Neuronal stem cell (in vitro differentiated cells): ENCODE measurements around the gene ALDH18A1.

Source experiments
- DNase-seq: peaks from one replicate; pipeline ENCODE4 v3.0.0-alpha.2; 2013; ENCODE audit warnings: low spot score
- H2AFZ ChIP-seq: one replicate; pipeline ENCODE4 v1.6.1; 2013; ENCODE audit warnings: mild to moderate bottlenecking, low read length, inconsistent platforms
- H2AK5ac ChIP-seq: 2 replicates; pipeline ENCODE4 v1.6.1; 2013; ENCODE audit warnings: low read depth, mild to moderate bottlenecking, inconsistent platforms, low read length, moderate library complexity, mixed read lengths
- H2BK120ac ChIP-seq: 2 replicates; pipeline ENCODE4 v1.6.1; 2013; ENCODE audit warnings: low read depth, mild to moderate bottlenecking, inconsistent platforms, low read length, moderate library complexity, mixed read lengths
- H2BK12ac ChIP-seq: one replicate; pipeline ENCODE4 v1.6.1; 2013; ENCODE audit warnings: low read length, inconsistent platforms
- H2BK15ac ChIP-seq: 2 replicates; pipeline ENCODE4 v1.6.1; 2013; ENCODE audit warnings: mild to moderate bottlenecking, low read length, inconsistent platforms, mixed read lengths
- H2BK5ac ChIP-seq: one replicate; pipeline ENCODE4 v1.6.1; 2013; ENCODE audit warnings: inconsistent platforms, mild to moderate bottlenecking, low read length, moderate library complexity
- H3K14ac ChIP-seq: one replicate; pipeline ENCODE4 v1.6.1; 2013; ENCODE audit warnings: low read length, inconsistent platforms
- H3K18ac ChIP-seq: 2 replicates; pipeline ENCODE4 v1.6.1; 2013; ENCODE audit warnings: low read length, inconsistent platforms
- H3K23ac ChIP-seq: 2 replicates; pipeline ENCODE4 v1.6.1; 2013; ENCODE audit warnings: low read depth, mild to moderate bottlenecking, mixed read lengths, low read length, inconsistent platforms; ENCODE audit not compliant: poor library complexity
- H3K27ac ChIP-seq: replicated peaks from 3 replicates; pipeline ENCODE4 v1.5.1; 2013; ENCODE audit warnings: low read length, inconsistent platforms
- H3K27me3 ChIP-seq, 3 experiments: 2 replicates each; pipeline ENCODE4 v1.6.1; 2013; ENCODE audit warnings: low read length in 3 of 3, mild to moderate bottlenecking in 2 of 3, inconsistent platforms in 1 of 3, low read depth in 1 of 3, mixed read lengths in 1 of 3, moderate library complexity in 1 of 3; ENCODE audit not compliant: control insufficient read depth in 3 of 3, insufficient read depth in 3 of 3
- H3K36me3 ChIP-seq, 2 donors: replicated peaks in 1 of 2; 2 replicates each; pipeline ENCODE4 v1.6.1; 2013; ENCODE audit warnings: low read length in 2 of 2; ENCODE audit not compliant: control insufficient read depth in 2 of 2, insufficient read depth in 2 of 2
- H3K4ac ChIP-seq: 2 replicates; pipeline ENCODE4 v1.6.1; 2013; ENCODE audit warnings: inconsistent platforms, mild to moderate bottlenecking, low read length, moderate library complexity
- H3K4me1 ChIP-seq, 2 donors: 1 replicate in 1 of 2; 2 replicates in 1 of 2; pipeline ENCODE4 v1.6.1; 2013; ENCODE audit warnings: low read length in 2 of 2, low read depth in 1 of 2; ENCODE audit not compliant: control insufficient read depth in 2 of 2, insufficient read depth in 1 of 2
- H3K4me2 ChIP-seq: one replicate; pipeline ENCODE4 v1.6.1; 2013; ENCODE audit warnings: mild to moderate bottlenecking, low read length, inconsistent platforms; ENCODE audit not compliant: insufficient read depth, poor library complexity, severe bottlenecking
- H3K4me3 ChIP-seq, 2 donors: 2 replicates each; pipeline ENCODE4 v1.5.1; 2013; ENCODE audit warnings: low read length in 2 of 2, mild to moderate bottlenecking in 2 of 2, inconsistent platforms in 1 of 2, moderate library complexity in 1 of 2
- H3K79me1 ChIP-seq: one replicate; pipeline ENCODE4 v1.6.1; 2013; ENCODE audit warnings: low read depth, mild to moderate bottlenecking, inconsistent platforms, low read length, moderate library complexity
- H3K9ac ChIP-seq: one replicate; pipeline ENCODE4 v1.6.1; 2013; ENCODE audit warnings: mild to moderate bottlenecking, low read depth, low read length, inconsistent platforms; ENCODE audit not compliant: poor library complexity
- H3K9me3 ChIP-seq, 2 donors: replicated peaks in 1 of 2; 2 replicates each; pipeline versions ENCODE3 to v1.6.1; 2013; ENCODE audit warnings: low read length in 2 of 2, mild to moderate bottlenecking in 2 of 2, inconsistent platforms in 1 of 2, low read depth in 1 of 2, mixed read lengths in 1 of 2, moderate library complexity in 1 of 2; ENCODE audit not compliant: control insufficient read depth in 2 of 2, insufficient read depth in 1 of 2
- H4K8ac ChIP-seq: one replicate; pipeline ENCODE4 v1.6.1; 2013; ENCODE audit warnings: low read depth, mild to moderate bottlenecking, inconsistent platforms, low read length, moderate library complexity
- H4K91ac ChIP-seq: one replicate; pipeline ENCODE4 v1.6.1; 2013; ENCODE audit warnings: low read length, low read depth, mild to moderate bottlenecking, inconsistent platforms; ENCODE audit not compliant: poor library complexity
- WGBS, 2 donors: extraction: QIAGEN DNeasy Blood & Tissue Kit; methylation state at CpG; one replicate each; pipeline ENCODE4 v1.1.7; 2013; ENCODE audit warnings: missing lambda C conversion rate in 2 of 2, mixed read lengths in 1 of 2; ENCODE audit not compliant: insufficient read length in 2 of 2, insufficient replicate concordance in 1 of 2; ENCODE audit errors: extremely low coverage in 2 of 2; 5-methylcytosine and 5-hydroxymethylcytosine counted together

ALDH18A1 gene

DNA sequence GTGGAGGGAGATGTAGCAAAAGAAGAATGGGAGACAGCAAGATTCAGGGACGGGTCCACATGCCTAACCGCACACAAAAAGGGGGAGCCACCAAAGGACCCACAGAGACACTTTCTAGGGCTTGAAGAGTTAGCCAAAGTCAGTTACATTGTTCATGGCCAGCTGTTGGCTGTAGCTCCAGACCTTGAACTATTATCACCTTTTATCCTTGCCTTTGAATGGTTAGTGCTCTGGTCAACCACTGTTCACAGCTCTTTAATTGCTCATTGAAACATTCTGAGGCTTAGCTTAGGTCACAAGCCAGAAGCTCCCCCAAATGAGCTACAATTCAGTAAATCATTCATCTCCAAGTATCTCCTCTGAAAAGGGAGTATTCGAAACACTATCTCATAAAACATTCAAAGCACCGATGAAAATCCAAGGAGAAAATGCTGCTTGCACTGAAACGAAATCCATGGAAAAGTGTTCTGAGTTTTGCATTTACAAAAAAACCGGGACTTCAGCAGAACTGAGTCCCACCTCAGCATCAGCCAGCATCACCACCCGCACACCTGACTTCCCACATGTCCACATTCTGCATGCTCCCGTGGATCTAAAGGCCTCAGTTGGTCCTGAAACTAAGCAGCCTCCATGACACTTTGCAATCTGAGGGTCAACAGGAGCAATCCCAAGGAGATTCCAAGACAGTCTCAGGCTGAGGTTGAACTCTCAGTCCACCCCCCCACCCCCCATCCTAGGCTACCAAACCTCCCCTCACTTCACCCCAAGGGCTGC, 99.3 kb downstream of the ALDH18A1 start:
- no peak overlapping the region for H3K23ac ChIP-seq
- H3K4me3 ChIP-seq, result no peak overlapping the region
- no CpG with 5 or more reads among the region's 8 CpGs for WGBS, 2 donors

More for the DNA sequence above, 99.3 kb downstream of the ALDH18A1 start:
- no peak overlapping the region for H3K4me2 ChIP-seq
- no peak overlapping the region for H4K8ac ChIP-seq
- DNase-seq, result no peak
- H3K27ac ChIP-seq, result no peak overlapping the region
- H2AK5ac ChIP-seq, result no peak overlapping the region
- H3K9ac ChIP-seq, result no peak overlapping the region
- H3K4me1 ChIP-seq, result peaks cover 15 to 17% of the 10 kb centered on the region in 2 donors
- H3K14ac ChIP-seq, result no peak overlapping the region
- no peaks in the 10 kb centered on the region for H3K79me1 ChIP-seq
- no peaks in the 10 kb centered on the region for H3K9me3 ChIP-seq
- H3K18ac ChIP-seq, result no peak overlapping the region
- H2BK120ac ChIP-seq, result no peak overlapping the region
- no peak overlapping the region for H2AFZ ChIP-seq
- H2BK5ac ChIP-seq, result no peak overlapping the region
- H2BK15ac ChIP-seq, result no peak overlapping the region
- no peaks in the 10 kb centered on the region for H3K36me3 ChIP-seq
- H3K27me3 ChIP-seq, result peaks cover 0 to 3% (median 1%) of the 10 kb centered on the region in 3 experiments
- H2BK12ac ChIP-seq, result no peak overlapping the region
- no peak overlapping the region for H4K91ac ChIP-seq
- no peak overlapping the region for H3K4ac ChIP-seq
